A673 (cell line): ENCODE data around the gene FAAP100. TPM values are rescaled to one million over a fixed set of nuclear protein-coding genes. Genes with fewer than 3 reads are reported as not detected.

Experiments used
- BruUV-seq: library from RNA; stranded (reverse); fragments of 400-500 nt; replicated peaks from 2 replicates; lab custom pipeline; 2021; lab: Mats Ljungman, UMichigan
- CTCF ChIA-PET: fragments of 300-600 bp; sonication (Branson Sonifier 250); formaldehyde crosslinking; loops from one replicate; lab custom pipeline; 2022; ENCODE audit warnings: antibody characterized with exemption; lab: Charles Lee
- POLR2A ChIA-PET: fragments of 300-600 bp; sonication (Branson Sonifier 250); formaldehyde crosslinking; loops from one replicate; lab custom pipeline; 2022; ENCODE audit warnings: antibody characterized with exemption; ENCODE audit not compliant: low non-redundant PET; lab: Charles Lee
- DNase-seq: peaks from one replicate; pipeline ENCODE4 v3.0.0-alpha.2; 2015; ENCODE audit warnings: low spot score
- H3K27ac ChIP-seq: fragments of 200-600 bp; sonication (generic); 2 replicates; pipeline ENCODE4 v1.5.1; 2016; ENCODE audit warnings: mixed run types, low read depth, mild to moderate bottlenecking, mixed read lengths, antibody characterized with exemption, low read length; ENCODE audit not compliant: poor library complexity, severe bottlenecking
- H3K27me3 ChIP-seq: fragments of 200-600 bp; sonication (generic); replicated peaks from 2 replicates; pipeline ENCODE4 v1.6.1; 2017; ENCODE audit warnings: mixed run types, low read depth, mild to moderate bottlenecking, mixed read lengths, antibody characterized with exemption, low read length; ENCODE audit not compliant: insufficient read depth, poor library complexity
- H3K36me3 ChIP-seq: fragments of 200-600 bp; sonication (generic); 2 replicates; pipeline ENCODE4 v1.6.1; 2016; ENCODE audit warnings: mixed run types, mild to moderate bottlenecking, mixed read lengths, antibody characterized with exemption, low read length; ENCODE audit not compliant: insufficient read depth, poor library complexity, severe bottlenecking
- H3K4me1 ChIP-seq: fragments of 200-600 bp; sonication (generic); 2 replicates; pipeline ENCODE4 v1.6.1; 2017; ENCODE audit warnings: mixed run types, mild to moderate bottlenecking, mixed read lengths, antibody characterized with exemption, low read length; ENCODE audit not compliant: insufficient read depth, poor library complexity, severe bottlenecking
- H3K4me3 ChIP-seq: fragments of 200-600 bp; sonication (generic); 2 replicates; pipeline ENCODE4 v1.5.1; 2016; ENCODE audit warnings: low read depth, mixed run types, mild to moderate bottlenecking, mixed read lengths, low read length; ENCODE audit not compliant: poor library complexity, severe bottlenecking
- H3K9me3 ChIP-seq: fragments of 200-600 bp; sonication (generic); 2 replicates; pipeline ENCODE4 v1.6.1; 2016; ENCODE audit warnings: mixed run types, low read depth, mild to moderate bottlenecking, mixed read lengths, antibody characterized with exemption, low read length; ENCODE audit not compliant: poor library complexity, severe bottlenecking
- EZH2 ChIP-seq: fragments of 200-600 bp; sonication (generic); IDR thresholded peaks from 2 replicates; pipeline ENCODE4 v1.6.1; 2017; ENCODE audit warnings: borderline replicate concordance, low read depth, mild to moderate bottlenecking, mixed read lengths, antibody characterized with exemption, low read length; ENCODE audit not compliant: poor library complexity, severe bottlenecking
- intact Hi-C: fragments of 100-400 bp; cut with micrococcal nuclease; formaldehyde crosslinking; loops from one replicate; pipeline ENCODE4 v1.10.0; 2022; ENCODE audit not compliant: unreplicated experiment
- total RNA-seq: library from RNA; stranded (reverse); gene quantifications from 2 replicates; pipeline ENCODE4 v1.2.3, GENCODE V29; 2021
- TF ChIP-seq, protein P1 (sequence below): fragments of 300-800, 200-600 bp; sonication (generic); conservative IDR thresholded peaks from 2 replicates; pipeline ENCODE4 v1.5.1; 2017; ENCODE audit warnings: low read depth, mild to moderate bottlenecking, antibody characterized with exemption, low read length, moderate library complexity, mixed read lengths

FAAP100 gene
- total RNA-seq, 1 experiment from 2014 or later = 49.4 TPM

DNA sequence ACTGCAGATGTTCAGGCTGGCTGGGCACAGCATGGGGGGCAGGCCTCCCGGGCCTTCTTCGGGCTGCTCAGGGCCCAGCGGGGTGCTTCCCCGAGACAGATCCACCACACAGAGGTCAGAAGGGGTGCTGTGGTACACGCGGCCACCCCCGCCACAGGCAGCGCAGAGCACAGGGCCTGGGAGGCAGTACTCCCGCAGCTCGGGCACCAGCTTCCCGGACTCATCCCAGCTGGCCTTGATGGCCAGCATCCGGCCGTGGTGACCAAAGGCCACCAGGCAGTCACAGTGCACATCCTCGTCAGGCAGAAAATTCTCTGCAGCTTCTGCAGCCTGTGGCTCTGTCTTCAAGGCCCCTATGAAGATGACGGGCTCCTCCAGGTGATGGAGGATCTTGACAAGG is 1.9 kb downstream of the FAAP100 start:
- POLR2A ChIA-PET = no interaction called here
- no TSS peak for BruUV-seq
- H3K4me3 ChIP-seq = no peak overlapping the region

DNA sequence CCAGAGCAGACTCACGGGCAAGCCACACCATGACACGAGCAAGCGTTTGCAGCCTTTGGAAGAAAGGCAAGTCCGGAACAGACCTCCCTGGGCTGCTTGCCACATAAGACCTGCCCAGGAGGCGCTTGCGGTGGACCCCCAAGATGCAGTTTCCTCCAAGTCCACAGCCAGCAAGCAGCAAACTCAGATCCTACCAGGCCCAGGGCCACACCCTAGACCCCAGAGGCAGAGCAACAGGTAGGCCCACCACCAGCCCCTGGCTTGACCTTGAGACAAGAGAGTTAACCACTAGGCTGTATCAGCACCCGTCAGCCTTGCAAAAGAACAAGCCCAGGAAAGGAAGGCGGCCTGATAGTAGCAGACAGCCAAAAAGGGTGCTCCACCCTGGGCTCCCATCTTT is 2.3 kb downstream of the FAAP100 start:
- Histone ChIP-seq H3K27ac (no peak overlapping the region), H3K27me3 (no peaks in the 10 kb centered on the region)
- CTCF ChIA-PET = no interaction called here

More for the DNA sequence above, 1.9 kb downstream of the FAAP100 start:
- no peaks in the 10 kb centered on the region for H3K27me3 ChIP-seq
- H3K27ac ChIP-seq = no peak overlapping the region
- CTCF ChIA-PET = no interaction called here
- H3K4me1 ChIP-seq = peaks cover 10% of the 10 kb centered on the region
- no peak for DNase-seq
- peaks cover 43% of the 10 kb centered on the region for H3K36me3 ChIP-seq
- intact Hi-C loops = loop anchor here (5.0 kb wide), 1 partner anchor 33 kb away; no protein-coding TSS in a partner anchor
- H3K9me3 ChIP-seq = no peaks in the 10 kb centered on the region
- TF ChIP-seq, protein P1, sequence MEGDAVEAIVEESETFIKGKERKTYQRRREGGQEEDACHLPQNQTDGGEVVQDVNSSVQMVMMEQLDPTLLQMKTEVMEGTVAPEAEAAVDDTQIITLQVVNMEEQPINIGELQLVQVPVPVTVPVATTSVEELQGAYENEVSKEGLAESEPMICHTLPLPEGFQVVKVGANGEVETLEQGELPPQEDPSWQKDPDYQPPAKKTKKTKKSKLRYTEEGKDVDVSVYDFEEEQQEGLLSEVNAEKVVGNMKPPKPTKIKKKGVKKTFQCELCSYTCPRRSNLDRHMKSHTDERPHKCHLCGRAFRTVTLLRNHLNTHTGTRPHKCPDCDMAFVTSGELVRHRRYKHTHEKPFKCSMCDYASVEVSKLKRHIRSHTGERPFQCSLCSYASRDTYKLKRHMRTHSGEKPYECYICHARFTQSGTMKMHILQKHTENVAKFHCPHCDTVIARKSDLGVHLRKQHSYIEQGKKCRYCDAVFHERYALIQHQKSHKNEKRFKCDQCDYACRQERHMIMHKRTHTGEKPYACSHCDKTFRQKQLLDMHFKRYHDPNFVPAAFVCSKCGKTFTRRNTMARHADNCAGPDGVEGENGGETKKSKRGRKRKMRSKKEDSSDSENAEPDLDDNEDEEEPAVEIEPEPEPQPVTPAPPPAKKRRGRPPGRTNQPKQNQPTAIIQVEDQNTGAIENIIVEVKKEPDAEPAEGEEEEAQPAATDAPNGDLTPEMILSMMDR = no peak
- TF ChIP-seq EZH2 = no peak

DNA sequence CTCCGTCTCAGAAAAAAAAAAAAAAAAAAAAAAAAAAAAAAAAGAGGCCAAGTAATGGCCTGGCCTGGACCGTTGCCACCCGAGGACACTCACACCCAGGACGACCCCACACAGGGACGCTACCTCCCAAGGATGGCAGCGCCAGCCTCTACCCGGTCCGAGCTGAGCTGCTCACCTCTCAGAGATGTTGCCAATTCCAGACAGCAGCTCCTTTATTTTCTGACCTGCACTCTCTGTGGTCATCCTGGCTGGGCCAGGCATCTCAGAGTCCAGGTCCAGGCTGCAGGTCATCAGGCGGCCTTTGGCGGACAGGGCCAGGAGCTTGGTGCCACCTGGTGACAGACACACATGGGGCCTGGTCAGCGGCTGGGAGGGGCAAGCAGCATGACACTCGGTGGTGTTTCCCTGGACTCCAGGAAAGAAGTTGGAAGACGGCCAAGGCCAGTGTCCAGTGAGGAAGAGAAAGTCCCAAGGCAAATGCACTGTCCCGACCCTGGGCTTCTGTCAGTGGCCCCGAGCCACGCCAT is 3.1 kb downstream of the FAAP100 start:
- no peak for DNase-seq
- no peaks in the 10 kb centered on the region for H3K27me3 ChIP-seq
- ChIA-PET CTCF (no interaction called here), POLR2A (no interaction called here)
- intact Hi-C loops = no loop called here
- no peak overlapping the region for H3K4me3 ChIP-seq
- peaks cover 6% of the 10 kb centered on the region for H3K4me1 ChIP-seq
- H3K9me3 ChIP-seq = no peaks in the 10 kb centered on the region
- TF ChIP-seq, protein P1 = no peak
- TF ChIP-seq EZH2 = no peak
- no peak overlapping the region for H3K27ac ChIP-seq
- H3K36me3 ChIP-seq = peaks cover 49% of the 10 kb centered on the region
- no TSS peak for BruUV-seq

More for the DNA sequence above, 2.3 kb downstream of the FAAP100 start:
- DNase-seq = no peak
- peaks cover 43% of the 10 kb centered on the region for H3K36me3 ChIP-seq
- H3K9me3 ChIP-seq = no peaks in the 10 kb centered on the region
- intact Hi-C loops = loop anchor here (5.0 kb wide), 1 partner anchor 33 kb away; no protein-coding TSS in a partner anchor
- H3K4me3 ChIP-seq = no peak overlapping the region
- no TSS peak for BruUV-seq
- H3K4me1 ChIP-seq = peaks cover 10% of the 10 kb centered on the region
- POLR2A ChIA-PET = no interaction called here
- TF ChIP-seq, protein P1 = no peak
- no peak for TF ChIP-seq EZH2
